GM21526 (cell line): ENCODE results near the gene RNU7-1.
A peak's percentile ranks its signal among the peaks of the same experiment; 100 is the strongest.

ENCODE experiments used
- ATAC-seq: cut with Tn5 transposase; IDR thresholded peaks from one replicate; pipeline ENCODE4 v1.9.1; 2021; ENCODE audit warnings: moderate library complexity; ENCODE audit not compliant: unreplicated experiment, low FRiP score

Gene RNU7-1

DNA sequence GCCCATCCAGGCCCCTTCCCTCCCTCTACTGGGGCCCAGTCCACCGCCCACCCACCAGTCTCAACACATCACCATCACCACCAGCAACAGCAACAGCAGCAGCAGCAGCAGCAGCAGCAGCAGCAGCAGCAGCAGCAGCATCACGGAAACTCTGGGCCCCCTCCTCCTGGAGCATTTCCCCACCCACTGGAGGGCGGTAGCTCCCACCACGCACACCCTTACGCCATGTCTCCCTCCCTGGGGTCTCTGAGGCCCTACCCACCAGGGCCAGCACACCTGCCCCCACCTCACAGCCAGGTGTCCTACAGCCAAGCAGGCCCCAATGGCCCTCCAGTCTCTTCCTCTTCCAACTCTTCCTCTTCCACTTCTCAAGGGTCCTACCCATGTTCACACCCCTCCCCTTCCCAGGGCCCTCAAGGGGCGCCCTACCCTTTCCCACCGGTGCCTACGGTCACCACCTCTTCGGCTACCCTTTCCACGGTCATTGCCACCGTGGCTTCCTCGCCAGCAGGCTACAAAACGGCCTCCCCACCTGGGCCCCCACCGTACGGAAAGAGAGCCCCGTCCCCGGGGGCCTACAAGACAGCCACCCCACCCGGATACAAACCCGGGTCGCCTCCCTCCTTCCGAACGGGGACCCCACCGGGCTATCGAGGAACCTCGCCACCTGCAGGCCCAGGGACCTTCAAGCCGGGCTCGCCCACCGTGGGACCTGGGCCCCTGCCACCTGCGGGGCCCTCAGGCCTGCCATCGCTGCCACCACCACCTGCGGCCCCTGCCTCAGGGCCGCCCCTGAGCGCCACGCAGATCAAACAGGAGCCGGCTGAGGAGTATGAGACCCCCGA lies 6.8 kb upstream of the RNU7-1 start:
- ATAC-seq, result no peak

DNA sequence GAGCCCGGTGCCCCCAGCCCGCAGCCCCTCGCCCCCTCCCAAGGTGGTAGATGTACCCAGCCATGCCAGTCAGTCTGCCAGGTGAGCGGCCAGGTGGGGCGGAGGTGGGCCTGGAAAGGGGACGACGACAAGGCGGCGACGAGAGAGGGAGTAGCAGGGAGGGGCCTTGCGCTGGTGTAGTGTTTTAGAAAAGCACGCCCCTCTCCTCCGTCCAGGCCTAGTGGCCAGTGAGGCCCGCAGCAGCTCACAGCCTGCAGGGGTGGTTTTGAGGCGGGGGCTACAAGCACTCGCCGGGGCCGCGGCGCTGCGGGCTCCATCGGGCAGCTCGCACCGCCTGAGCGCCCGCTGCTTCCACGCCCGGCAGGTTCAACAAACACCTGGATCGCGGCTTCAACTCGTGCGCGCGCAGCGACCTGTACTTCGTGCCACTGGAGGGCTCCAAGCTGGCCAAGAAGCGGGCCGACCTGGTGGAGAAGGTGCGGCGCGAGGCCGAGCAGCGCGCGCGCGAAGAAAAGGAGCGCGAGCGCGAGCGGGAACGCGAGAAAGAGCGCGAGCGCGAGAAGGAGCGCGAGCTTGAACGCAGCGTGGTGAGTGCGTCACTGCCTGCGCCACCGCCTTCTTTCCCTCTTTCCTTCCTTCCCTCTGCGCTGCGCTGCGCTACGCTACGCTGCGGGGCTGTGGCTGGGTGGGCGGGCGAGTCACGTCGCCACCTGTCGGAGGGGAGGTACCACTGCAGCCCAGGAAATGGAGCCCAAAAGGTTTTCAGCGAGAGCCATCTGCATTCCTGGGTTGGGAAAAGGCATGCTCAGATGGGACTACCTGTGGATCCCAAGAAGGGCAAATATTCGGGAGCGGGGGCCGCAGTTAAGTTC lies 5.9 kb upstream of the RNU7-1 start:
- peak; percentile 74 for ATAC-seq

DNA sequence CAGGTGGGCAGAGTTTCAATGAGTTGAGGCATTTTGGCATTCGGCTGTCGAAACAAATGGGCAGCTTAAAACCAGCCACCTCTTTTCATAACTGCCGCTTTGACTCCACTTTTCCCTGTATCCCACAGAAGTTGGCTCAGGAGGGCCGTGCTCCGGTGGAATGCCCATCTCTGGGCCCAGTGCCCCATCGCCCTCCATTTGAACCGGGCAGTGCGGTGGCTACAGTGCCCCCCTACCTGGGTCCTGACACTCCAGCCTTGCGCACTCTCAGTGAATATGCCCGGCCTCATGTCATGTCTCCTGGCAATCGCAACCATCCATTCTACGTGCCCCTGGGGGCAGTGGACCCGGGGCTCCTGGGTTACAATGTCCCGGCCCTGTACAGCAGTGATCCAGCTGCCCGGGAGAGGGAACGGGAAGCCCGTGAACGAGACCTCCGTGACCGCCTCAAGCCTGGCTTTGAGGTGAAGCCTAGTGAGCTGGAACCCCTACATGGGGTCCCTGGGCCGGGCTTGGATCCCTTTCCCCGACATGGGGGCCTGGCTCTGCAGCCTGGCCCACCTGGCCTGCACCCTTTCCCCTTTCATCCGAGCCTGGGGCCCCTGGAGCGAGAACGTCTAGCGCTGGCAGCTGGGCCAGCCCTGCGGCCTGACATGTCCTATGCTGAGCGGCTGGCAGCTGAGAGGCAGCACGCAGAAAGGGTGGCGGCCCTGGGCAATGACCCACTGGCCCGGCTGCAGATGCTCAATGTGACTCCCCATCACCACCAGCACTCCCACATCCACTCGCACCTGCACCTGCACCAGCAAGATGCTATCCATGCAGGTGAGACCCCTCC lies 5.0 kb upstream of the RNU7-1 start:
- no peak for ATAC-seq

DNA sequence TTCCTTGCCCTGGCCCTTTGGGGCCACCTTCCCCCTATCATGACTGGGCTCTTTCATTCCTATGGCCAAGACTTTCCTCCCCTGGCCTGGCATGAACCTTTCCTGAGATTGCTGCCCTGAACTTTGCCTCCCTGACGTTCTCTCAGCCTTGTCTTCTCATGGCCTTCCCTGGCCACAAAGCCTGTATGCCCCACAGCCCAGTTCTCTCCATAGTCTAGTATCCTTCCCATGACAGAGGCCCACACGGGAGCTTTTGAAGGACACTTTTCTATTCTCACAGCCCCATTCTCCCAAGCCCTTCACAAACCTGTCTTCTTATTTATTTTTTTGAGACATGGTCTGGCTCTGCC lies 4.5 kb upstream of the RNU7-1 start:
- no peak for ATAC-seq

DNA sequence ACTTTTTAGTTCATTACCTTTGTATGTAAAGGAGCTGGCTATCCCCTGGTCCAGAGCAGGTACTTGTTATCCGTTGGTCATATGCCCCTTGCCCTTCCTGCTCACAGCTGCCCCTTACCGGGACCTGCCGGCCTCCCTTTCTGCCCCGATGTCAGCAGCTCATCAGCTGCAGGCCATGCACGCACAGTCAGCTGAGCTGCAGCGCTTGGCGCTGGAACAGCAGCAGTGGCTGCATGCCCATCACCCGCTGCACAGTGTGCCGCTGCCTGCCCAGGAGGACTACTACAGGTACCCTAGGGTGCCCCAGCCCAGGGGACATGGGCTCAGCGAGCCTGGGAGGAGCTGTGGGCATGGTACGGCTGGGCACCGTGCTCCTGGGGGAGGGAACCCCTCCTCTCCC lies 2.3 kb upstream of the RNU7-1 start:
- ATAC-seq, result no peak

DNA sequence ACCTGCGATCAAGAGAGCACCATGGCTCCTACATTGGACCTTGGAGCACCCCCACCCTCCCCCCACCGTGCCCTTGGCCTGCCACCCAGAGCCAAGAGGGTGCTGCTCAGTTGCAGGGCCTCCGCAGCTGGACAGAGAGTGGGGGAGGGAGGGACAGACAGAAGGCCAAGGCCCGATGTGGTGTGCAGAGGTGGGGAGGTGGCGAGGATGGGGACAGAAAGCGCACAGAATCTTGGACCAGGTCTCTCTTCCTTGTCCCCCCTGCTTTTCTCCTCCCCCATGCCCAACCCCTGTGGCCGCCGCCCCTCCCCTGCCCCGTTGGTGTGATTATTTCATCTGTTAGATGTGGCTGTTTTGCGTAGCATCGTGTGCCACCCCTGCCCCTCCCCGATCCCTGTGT lies 1.8 kb upstream of the RNU7-1 start:
- no peak for ATAC-seq

DNA sequence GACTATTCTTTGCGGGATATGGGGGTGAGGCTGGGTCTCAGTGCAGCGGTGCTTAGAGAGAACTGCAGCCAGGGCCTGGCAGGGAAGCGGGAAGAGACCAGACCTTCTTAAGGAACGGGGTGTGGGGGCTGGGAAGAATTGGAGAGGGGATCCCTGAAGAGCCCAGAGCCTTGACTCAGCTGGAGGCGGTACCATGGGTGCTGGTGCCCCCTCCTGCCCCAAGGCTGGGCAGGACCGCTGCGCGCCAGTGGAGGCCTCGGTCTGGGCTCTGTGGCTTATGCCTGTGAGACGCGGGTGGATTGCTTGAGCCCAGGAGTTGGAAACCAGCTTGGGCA lies 1.3 kb upstream of the RNU7-1 start:
- no peak for ATAC-seq

DNA sequence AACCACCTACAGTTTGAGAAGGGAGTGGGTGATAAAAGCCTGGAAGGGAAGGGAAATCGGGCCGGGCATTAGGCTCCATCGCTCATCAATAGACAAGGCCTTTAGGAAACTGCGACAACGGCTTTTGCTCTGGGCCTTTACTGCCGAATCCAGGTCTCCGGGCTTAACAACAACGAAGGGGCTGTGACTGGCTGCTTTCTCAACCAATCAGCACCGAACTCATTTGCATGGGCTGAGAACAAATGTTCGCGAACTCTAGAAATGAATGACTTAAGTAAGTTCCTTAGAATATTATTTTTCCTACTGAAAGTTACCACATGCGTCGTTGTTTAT lies 261 bp upstream of the RNU7-1 start:
- ATAC-seq, result peak; percentile 25

DNA sequence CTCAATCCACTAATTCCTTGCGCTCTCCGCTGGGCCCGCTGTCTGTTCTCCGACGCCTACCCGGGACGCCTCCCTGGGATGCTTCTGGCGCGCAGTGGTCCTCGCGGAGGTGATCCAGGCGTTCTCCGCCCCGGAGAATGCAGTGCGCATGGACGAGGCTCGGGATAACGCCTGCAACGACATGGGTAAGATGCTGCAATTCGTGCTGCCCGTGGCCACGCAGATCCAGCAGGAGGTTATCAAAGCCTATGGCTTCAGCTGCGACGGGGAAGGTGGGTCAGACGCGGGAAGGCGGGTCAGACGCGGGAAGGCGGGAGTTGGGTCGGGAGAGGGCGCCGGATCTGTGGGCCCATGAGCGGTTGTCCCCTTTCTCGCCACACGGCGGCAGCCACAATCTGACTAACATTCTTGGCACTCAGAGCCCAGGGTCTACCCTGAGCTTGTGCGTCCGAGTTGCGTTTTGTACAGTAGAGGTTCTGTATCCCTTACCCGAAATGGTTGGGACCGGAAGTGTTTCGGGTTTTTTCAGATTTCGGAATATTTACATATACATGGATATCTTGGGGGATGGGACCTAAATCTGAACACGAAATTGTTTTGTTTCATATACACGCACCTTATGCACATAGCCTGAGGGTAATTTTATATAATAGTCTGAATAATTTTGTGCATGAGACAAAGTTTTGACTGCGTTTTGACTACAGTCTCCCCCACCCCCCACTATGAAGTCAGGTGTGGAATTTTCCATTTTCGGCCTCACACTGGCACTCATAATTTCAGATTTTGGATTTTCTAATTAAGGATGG lies 968 bp downstream of the RNU7-1 start:
- ATAC-seq, result peak; percentile 47

DNA sequence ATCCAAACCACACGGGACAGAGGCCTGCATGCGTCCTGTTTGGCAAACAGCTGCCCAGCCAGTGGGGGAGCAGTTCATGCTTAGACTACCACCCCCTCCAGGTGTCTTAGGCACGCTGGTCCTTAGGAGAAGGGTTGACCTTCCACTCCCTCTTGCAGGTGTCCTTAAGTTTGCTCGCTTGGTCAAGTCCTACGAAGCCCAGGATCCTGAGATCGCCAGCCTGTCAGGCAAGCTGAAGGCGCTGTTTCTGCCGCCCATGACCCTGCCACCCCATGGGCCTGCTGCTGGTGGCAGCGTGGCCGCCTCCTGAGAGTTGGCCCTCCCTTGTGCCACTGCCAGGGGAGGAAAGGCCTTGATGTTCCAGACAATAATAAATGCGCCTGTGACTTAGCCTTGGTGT lies 2.0 kb downstream of the RNU7-1 start:
- ATAC-seq, result no peak

DNA sequence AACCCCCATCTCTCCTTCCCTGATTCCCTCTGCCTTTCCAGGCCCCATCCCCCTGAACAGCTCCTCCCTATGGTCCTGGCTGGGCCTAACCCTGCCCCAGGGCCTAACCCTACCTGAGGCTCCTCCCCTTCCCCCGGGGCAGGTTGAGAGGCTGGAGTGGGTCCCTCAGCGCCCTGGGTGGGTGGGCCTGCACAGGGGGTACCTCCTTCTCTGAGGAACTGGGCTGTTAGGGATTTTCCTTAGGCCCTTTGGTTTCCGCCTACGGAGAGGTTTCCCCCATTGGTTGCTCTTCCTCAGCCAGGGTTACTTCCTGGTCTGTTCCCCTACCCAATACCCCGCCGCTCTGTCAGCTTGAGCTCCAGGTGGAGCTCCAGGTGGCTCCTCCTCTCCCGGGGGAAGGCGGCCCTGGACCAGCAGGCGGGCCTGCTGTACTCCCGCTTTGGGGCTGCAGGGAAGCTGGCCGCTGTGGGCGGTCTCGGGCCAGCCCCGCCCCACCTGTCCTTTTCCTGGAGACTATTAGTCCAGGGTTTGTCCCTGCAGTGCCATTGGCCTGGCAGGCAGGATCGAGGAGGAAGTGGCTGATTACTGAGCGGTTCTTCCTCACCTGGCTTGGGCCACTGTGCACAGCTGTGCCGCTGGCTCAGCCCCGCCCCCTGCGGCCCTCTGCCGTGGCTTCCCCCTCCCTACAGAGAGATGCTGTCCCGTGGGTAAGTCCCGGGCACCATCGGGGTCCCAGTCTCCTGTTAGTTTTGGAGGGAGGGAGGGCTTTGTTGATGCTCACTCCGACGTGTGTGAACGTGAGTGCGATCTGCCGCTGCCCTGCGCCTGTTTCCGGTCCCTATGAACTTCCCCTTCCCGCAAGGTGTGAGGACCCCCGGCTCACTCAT lies 2.7 kb downstream of the RNU7-1 start:
- ATAC-seq, result no peak

DNA sequence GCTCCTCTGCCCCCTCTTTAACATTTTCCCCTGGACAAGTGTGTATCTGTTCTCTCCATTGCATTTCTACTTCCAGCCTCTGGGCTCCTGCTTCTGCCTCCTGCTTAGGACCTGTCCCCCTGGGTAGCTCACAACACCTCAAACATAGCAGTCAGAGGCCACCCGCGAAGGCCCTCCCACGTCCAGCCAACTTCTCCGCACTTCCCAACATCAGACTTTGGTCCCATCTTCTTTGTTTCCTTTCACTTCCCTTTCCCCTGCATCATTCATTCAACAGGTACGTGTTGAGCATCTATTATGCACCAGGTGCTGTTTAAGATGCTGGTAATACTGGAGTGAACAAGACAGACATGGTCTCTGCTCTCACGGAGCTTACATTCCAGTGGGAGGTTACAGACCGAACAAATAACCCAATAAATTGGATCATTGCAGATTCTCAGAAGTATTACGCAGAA lies 3.3 kb downstream of the RNU7-1 start:
- no peak for ATAC-seq

DNA sequence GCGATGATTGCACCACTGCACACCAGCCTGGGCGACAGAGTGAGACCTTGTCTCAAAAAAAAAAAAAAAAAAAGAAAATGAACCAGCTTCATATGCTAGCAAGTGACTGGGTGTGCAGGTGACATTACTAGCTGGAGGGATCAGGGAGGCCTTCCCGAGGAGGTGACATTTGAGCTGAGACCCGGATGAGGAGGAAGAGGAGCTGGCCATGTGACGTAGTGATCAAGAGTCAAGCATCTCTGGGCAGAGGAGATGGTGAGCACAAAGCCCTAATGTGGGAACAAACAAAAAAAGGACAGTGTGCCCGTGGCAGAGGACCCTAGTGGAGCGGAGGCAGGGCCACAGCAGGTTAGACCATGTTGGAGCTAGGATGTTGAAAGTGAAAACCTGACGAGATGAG lies 4.0 kb downstream of the RNU7-1 start:
- ATAC-seq, result no peak

DNA sequence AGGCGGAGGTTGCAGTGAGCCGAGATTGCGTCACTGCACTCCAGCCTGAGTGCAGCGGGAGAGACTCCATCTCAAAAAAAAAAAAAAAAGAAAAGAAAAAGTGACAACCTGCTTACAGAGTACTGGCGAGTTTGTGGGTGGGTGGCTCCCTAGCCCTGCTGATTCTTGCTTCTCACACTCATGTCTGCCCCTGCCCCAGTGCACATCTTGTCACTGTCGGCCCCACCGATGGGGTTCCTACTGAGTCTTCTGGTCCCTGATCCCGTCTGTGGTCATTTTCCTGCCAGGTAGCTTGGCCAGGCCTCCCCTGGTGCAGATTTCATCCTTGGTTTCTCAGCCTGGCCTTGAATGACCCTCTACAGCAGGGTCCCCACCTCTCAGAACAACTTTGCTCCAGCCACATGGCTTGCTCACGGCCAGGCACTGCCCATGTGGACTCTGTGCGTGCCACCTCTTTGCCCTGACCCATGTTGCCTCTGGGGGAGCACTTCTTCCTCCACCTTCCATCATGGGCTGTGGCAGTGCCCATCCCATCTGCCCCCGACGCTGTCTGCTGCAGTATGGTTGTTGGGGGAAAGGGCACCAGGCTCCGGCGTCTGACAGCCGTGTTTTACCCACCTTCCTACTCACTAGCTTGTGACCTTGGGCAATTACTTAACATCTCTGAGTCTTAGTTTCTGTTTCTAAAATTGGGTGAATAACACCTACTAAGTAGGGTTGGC lies 5.4 kb downstream of the RNU7-1 start:
- ATAC-seq, result no peak

DNA sequence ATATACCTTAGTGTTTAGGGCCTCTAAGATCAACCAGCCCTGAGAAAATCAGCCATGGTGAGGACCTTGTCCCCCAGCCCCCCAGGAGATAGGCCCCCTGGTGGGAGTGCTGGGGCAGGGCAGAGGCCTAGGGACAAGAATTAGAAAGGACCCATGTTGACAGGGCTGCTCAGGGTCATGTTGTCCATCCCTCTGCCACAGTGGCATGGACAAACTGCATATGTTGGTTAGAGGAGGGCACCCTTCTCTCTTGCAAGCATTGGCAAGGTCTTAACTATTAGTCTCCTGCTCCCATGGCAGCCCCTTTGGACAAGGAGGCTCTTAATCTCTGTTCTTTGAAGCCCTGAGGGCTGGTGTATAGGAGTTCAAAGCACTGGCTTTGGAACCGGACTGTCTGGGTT lies 6.8 kb downstream of the RNU7-1 start:
- ATAC-seq, result no peak

DNA sequence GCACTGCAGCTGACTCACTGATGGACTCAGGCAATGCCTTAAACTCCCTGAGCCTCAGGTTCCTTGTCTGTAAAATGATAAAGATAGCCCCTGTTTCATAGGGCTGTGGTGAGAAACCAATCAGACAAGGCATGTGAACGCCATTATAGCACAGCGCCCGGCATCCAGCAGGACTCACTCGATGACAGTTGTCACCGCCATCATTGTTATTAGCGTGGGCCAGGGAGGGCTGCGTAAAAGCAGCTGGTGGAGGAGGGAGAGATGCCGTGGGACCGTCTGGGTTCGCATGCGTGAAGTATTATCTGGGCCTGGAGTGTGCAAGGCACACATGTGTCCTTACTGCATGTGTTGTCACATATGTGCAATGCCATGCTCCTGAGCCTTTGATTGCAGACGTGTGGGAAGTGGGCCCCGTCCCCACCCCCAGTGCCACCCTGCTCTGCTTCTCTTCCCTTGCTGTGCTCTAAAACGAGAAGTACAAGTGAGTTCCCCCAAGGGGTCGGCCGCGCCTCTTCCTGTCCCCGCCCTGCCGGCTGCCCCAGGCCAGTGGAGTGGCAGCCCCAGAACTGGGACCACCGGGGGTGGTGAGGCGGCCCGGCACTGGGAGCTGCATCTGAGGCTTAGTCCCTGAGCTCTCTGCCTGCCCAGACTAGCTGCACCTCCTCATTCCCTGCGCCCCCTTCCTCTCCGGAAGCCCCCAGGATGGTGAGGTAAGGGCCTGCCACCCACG lies 7.4 kb downstream of the RNU7-1 start, which contains the start of gene PTPN6:
PTPN6 (plus strand) TSS at position 546 of the 730 bp plus-strand sequence; CDS start at position 703, 157 bp downstream.
- no peak for ATAC-seq

DNA sequence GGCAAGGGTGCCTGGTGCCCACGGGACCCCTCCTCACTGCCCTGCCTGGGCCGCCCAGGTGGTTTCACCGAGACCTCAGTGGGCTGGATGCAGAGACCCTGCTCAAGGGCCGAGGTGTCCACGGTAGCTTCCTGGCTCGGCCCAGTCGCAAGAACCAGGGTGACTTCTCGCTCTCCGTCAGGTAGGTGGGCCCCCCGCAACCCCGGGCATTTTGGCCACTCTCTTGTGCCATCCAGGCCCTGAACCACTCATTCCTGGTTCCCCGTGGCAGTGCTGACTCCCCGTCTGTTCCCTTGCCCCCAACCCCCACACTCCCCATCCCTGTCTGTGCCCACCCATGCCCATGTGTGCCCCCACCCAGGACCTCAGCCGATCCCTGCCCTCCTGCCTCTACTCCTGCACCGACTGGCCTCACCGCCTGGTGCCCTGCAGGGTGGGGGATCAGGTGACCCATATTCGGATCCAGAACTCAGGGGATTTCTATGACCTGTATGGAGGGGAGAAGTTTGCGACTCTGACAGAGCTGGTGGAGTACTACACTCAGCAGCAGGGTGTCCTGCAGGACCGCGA lies 8.0 kb downstream of the RNU7-1 start:
- ATAC-seq, result no peak
